C4-2B (cell line): Measurements from ENCODE around the gene CALD1.

Experiments used
- CTCF ChIP-seq: fragments of 450-650 bp; conservative IDR thresholded peaks from 2 replicates; pipeline ENCODE4 v1.5.1; 2017; ENCODE audit warnings: mild to moderate bottlenecking
- ZFX ChIP-seq: fragments of 450-650 bp; IDR thresholded peaks from 2 replicates; pipeline ENCODE4 v1.6.1; 2017

GRCh38 chr7:134811765-134812164, 32.3 kb downstream of the CALD1 start:
- TF ChIP-seq CTCF (no peak), ZFX (no peak)
